NCI-H1436 treated with DMSO at 0.1 percent for 48 hours (cell line): ENCODE results near the gene PCDH9.
"Not testable (repeated sequence)": the region's sequence is repeated elsewhere in the genome, so short reads cannot be mapped to it uniquely, and the experiment has no call there.

Source experiments
- DNase-seq: peaks from one replicate; lab custom pipeline; 2025; lab: John Stamatoyannopoulos, UW

Gene PCDH9

DNA sequence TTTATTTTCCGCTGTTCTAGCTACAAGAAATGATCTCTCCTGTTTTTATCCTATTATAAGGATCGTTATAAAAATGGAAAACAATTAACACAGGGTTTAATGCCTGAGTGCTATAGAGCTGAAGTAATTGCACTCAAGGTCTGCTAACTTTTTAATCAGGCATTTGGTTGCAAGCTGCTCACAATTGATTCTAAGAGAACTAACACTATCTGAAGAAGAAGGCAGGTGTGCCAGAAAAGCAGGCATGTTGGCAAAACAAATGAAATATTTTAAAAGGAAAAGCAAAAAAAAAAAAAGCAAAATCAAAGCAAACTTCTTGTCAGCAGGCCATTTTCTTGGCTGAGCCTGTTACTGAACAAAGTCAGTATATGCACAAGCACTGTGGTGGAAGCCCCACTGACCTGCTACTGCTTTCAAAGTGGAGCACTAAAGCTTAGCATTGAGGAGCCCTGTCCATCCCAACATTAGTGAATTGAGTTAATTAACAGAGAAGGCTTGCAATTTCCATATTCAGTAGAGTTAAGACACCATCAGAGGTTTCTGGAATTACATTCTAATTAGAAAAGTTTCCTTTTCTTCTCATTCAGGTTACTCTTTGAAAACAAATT, 574.2 kb downstream of the PCDH9 start:
- no peak for DNase-seq

DNA sequence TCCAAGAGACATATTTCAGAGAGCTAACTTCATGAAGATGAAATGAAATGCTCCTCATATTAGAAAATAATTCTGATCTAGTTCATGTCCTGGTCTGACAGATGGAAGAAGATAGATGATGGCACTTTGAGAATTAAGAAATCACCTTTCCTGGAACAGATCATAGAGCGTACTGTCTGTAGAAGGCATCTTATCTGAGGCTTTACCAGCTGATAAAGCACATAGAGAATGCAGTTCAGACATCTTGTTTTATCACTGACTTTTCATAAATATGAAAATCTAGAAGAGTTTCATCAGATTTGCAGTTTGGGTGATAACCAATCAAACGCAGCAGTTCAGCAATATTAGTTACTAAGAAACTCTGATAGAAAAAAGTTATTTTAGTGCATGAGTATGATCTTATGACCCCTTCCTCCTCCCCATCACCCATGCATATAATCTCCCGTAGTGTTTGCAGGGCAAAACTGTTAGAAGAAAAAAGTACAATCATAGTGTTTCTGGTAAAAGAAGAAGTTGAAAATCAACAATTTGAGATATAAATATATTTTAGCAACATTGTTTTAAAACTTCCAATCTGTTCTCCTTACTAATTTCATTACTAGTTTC, 585.2 kb downstream of the PCDH9 start:
- DNase-seq, result no peak

DNA sequence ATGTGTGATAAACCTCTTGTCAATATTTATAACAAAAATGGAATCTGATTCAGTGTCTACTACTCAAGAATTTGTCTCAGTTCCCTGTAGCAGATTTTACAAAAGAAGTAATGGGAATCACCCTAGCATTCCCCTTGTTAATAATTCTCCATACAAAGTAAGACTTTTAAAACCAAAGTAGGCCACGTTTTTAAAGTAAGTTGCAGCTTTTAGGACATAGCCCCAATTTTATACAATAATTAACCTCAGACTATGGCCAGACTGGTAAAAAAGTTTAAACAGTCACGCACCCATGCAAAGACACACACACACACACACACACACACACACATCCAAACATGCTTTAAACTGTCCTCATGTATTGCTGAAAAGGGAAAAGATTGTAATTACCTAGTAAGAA, 589.9 kb downstream of the PCDH9 start:
- no peak for DNase-seq

DNA sequence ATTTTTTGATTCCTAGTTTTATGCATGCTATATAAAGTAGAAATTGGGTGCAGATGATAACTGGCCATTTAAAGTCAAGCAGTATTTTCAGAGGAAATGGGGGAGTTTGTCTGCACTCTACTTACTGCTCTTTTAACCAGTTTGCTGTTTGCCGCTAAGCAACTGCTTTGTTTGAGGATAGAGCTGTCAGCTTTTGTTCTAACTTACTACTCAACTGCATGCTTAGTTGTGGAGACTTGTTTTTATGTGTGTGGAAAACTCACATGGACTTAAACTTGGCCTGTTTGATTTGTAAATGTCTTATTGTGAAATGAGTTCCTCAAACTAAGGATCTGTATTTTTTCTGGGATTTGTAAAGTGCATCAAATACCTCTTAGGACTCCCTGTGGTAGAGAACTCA, 591.1 kb downstream of the PCDH9 start:
- DNase-seq, result no peak

DNA sequence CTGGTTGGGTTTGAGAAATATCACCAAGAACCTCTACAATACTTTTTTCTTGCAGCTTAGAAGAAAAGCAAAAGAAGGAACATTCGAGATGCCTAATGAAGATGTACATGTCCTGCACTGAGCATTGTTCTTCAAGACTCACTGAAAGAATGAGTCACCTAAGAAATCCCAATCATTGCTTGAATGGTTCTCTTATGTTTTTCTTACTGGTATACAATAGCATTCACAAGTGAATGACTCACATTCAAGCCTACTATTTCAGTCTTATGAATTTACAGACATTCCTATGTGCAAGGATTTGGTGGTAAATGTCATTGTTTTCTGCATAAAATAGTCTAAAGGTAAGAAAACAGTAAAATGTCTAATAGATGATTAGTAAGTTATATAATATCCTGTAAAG, 594.6 kb downstream of the PCDH9 start:
- DNase-seq, result no peak

DNA sequence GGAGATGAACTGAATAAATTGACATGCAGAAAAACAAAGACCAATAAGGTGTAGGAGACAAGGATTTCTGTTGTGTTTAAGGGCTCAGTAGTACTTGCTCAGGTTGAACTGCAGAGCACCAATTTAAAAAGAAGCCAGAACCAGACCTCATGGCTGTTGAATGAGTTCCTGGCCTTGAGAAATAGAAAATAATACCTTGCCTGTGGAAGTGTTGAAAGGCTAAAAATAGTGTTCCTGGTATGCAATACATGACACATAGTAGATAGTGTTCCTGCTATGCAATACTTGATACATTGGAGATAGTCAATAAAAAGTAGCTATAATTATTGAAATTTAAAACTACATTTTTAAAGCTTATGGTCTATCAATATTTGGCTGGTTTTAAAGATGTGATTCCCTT, 595.8 kb downstream of the PCDH9 start:
- no peak for DNase-seq

DNA sequence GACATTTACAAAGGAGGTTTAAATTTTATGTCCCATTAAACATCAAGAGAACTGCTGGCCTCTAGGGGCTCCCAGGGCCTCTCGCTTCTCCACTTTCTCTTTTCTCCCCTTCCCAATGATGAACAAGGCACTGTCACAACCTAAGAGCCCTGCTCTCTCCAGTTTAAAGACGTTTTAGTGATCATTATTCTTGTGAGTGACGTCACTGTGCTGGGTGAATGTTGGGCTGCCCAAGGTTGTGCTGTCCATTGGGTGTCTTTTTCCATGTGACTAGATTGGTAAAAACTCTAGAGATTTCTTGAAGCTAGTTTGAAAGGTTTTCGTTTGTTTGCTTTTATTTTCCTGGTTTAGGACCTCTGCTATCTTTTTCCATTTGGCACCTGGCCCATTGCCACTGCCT, 602.6 kb downstream of the PCDH9 start:
- no peak for DNase-seq

DNA sequence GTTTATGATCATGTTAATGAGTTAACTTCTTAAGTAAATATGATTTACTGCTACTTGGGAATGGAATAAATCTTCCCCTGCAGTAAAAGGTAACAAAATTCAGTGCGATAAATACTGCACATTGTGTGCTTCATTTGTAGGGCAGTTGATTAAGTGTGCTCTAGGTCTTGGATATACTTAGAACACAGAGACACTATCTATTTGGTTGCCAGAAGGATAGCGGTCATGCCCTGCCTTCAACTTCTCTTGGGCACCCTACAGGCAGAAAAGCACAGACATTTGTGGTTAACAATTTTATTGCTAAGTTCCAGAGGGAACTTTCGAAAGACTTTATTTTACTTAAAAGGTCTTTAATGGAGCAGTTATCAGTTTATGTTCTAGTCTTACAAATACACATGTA, 605.8 kb downstream of the PCDH9 start:
- DNase-seq, result no peak

DNA sequence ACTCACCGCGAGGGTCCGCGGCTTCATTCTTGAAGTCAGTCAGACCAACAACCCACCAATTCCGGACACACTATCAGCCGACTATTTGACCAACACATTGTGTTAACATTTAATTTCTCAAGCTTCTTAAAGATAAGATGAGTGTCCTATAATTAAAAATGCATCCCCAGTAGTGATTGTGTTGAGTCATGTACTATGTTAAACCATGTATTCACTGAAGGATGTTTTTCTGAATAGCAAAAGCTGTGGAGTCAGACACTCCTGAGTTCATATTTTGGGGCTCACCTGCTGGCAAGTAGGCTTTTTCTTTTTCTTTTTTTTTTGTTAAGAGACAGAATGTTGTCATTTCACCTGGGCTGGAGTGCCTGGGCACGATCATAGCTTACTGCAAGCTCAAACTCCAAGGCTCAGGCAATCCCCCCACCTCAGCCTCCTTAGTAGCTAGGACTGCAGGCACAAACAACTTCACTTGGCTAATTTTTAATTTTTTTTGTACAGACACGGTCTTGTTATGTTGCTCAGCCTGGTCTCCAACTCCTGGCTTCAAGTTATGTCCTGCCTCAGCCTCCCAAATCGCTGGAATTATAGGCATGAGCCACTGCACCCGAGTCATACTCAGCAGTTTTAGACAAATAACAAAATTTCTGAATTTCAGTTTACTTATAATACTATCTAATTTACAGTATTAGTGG, 606.9 kb downstream of the PCDH9 start:
- no peak for DNase-seq

DNA sequence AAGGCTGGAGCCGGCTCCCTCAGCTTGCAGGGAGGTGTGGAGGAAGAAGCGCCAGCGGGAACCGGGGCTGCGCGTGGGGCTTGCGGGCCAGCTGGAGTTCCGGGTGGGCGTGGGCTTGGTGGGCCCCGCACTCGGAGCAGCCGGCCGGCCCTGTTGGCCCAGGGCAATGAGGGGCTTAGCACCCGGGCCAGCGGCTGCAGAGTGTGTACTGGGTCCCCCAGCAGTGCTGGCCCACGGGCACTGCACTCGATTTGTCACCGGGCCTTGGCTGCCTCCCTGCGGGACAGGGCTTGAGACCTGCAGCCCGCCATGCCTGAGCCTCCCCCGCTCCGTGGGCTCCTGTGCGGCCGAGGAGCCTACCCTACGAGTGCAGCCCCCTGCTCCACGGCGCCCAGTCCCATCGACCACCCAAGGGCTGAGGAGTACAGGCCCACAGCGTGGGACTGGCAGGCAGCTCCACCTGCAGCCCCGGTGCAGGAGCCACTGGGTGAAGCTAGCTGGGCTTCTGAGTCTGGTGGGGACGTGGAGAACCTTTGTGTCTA, 608.2 kb downstream of the PCDH9 start:
- DNase-seq, result not testable (repeated sequence)

DNA sequence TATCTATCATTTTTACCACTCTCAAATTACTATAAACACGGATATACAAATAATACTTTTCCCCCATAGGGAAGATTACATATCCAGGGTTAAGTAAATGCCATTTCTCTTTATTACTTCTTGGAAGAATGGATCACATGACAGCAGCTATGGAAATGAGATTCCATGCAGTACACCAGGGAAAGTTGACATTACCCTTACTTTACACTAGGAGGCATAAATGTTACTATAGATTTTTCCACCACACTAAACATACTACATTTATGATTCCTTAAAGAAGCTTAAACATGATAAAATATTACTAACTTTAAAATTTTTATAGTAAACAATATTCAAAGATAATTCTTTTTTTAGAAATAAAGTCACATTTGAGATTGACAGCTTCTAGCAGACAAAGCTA, 611.4 kb downstream of the PCDH9 start:
- DNase-seq, result no peak

DNA sequence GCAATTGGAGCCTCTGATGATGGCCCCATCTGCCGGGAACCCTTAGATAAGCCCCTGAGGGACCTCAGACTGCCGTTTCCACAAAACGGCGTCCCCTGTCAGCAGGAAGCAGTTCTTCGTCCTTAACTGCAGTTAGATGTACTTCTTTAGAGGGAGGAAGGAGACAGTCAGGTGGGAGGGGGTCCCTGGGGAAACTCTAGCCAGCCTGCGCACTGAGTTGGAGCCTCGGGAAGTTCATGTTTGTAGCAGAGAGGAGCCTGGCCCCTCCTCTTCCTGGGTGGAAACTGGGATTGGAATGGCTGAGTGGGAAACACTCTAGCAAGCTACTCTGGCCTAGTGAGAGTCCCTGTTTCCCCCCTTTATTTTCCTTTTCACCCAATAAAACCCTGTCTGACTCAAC, 612.4 kb downstream of the PCDH9 start:
- no peak for DNase-seq

DNA sequence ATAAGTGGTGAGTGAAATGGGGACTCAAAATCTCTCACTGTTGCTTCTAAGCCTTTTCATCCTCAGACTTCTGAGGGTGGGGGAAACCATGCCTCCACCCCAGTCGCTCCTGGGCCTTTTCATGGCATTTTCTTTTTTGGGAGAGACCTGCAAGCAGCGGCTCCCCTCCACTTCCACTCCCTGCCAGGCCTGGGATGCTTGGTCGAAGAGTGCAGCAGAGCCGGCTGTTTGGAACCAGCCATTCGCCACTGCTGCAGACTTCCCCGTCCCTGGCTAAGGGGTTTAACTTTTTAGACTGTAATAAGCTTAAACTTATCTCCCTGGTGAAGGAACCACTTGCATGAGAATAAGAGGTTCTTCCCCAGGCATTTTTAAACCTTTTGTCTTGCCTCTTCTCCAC, 617.2 kb downstream of the PCDH9 start:
- no peak for DNase-seq

DNA sequence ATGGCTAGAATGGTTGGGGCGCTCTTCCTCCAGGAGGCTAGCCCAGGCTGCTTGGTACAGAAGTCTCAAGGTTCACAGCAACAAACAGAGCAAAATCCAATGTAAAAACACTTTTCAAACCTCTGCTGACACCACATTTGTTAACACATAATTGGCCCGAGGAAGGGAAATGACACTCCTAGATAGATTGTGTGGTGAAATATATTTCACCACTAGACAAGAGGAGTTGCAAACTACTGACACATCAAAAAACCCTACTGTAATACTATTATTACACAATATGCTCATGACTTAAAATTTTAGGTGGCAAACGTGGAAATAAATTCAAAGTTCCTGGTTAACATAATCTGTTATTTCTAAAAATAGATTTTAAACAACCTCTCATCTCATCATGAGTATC, 643.6 kb downstream of the PCDH9 start:
- no peak for DNase-seq

DNA sequence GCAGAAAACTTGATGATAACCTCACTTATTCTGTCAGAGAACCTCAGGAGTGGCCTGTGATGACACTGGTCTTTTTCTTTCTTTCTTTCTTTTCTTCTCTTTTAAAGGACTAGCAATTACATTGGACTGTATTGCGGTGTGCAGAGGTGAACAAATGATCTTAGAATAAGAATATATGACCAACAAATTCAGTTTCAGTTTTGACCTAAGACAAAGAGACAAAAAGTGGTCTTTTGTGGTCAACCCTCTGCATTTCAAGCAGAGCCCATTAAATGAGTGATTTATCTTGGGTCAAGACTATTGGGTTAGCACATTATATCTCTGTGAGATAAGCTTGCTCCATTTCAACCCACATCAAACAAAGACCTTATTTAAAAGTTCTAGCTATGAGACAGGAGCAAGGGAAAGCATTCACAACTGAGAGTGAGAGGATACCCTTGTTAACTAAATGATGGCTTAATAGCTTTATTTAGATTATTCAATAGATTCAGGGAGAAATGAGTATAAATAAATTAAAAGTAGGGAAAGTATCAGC, 644.4 kb downstream of the PCDH9 start:
- no peak for DNase-seq

DNA sequence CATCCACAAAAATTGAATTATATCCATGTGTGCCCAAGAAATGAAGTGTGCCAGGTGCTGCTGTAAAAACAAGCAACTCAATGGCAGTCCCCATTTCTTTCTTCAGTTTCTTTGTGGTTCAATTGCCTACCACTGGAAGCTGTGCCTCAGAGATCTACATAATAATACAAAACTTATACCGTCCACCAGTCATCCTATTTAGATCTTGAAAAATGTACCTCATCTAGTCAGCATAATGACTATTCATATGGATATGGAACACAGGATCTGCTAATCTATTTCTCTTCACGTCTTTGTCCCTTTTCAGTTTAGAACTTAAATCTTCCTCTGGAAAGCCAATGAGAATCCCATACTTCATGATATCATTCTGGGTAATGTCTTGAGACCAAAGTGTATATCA, 648.5 kb downstream of the PCDH9 start:
- no peak for DNase-seq

DNA sequence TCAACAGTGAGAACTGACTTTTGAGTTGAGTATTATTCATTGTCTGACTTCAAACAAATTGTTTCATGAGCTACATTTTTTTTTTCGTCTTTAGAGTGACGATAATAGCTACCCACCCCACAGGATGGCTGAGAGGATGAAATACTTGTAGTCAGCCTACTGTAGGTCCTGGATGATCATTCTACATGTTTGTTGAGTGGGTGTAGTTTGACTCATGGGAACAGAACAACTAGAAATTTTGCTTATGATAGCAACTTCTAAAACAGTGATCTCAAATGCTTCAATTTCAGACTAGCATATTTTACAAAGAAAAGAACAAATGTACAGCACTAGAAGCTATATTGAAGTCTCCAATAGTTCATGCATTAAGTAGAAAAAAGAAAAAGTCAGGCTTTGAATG, 651.8 kb downstream of the PCDH9 start:
- DNase-seq, result no peak

DNA sequence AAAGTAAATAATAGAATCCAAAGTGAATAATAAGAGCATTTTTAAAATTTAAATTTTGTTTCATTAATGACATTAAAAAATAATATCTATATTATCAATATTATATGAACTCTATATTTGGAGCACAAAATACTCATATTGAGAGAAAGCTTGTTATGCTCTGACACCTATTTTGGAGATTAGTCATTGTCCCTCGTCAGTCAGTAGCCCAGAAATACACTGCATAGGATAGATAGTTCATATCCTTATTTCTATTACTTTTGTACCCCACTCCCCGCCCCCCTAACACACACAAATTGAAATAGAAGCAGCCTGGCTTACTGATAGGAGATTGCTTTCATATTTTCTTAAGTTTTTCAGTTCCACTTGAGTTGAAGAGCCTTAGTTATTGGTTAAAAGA, 652.8 kb downstream of the PCDH9 start:
- DNase-seq, result no peak

DNA sequence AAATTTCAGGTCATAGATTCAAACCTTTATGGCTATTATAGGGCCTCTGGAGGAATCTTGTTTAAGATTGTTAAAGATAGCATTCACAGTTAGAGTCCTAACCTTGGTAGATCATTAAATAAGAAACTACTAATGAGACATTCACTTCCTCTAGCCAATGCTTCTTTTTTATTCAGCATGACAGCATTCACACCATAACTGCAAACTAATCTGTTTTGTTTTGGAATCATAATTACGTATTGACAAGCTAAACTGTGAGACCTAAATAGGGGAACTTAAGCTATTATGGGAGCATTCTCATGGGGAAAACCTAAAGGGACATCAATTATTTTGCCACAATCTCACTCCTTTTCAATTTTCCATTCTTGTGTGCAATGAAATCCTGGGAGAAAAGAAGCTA, 653.8 kb downstream of the PCDH9 start:
- no peak for DNase-seq

DNA sequence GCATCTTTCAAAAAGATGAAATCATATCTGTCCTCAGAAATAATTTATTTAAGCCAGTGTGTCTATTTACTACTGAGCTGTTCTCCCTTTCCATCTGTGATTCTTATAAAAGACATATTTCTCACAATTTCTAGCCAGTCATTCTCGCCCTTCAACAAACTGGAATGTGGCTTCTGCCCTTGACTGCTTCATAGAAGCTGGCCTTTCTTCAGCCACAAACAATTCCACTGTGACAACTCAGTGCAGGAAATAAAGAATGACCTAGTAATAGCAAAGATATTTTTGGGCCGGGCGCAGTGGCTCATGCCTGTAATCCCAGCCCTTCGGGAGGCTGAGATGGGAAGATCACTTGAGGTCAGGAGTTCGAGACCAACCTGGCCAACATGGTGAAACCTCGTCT, 655.5 kb downstream of the PCDH9 start:
- DNase-seq, result no peak

DNA sequence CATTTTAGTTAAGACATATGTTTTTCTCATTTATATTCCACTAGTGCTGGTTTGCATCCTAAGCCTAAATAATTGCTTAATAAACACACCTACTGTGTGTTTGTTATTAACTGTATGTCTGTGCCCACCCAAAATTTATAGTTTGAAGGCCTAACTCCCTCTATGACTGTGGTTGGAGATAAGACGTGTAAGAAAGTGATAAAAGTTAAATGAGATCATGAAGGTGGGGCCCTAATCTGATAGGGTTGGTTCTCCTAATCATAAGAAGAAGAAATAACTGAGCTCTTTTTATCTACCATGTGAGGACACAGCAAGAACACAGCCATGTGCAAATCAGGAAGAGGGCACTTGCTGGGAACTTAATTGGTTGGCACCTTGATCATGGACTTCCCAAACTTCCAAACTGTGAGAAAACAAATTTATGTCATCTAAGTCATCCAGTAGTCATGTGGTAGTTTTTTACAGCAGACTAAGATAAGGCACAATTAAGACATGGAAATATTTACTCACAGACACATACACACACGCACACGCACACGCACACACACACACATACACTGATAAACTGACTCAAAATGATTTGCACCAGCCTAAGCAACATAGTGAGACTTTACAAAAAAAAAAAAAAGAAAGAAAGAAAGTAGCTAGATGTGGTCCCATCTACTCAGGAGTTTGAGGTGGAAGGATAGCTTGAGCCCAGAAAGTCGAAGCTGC, 662.1 kb downstream of the PCDH9 start:
- DNase-seq, result no peak

DNA sequence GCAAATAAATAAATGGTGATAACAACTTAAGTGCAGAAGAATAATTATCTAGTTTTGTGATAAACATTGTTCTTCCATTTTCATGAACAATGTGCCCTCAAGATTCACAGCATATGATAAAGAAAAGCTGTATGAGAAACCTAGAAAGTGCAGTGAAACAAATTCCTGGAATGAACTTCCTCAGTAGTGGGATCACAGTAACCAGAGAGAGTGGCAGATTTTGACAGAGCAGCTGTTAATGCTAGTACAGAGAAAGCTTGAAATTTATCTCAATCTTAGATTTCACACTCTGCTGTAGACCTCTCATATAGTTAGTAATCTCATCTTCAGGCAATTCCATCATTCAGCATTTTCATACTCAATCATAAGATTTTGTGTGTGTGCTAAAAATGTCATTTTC, 664.9 kb downstream of the PCDH9 start:
- no peak for DNase-seq

DNA sequence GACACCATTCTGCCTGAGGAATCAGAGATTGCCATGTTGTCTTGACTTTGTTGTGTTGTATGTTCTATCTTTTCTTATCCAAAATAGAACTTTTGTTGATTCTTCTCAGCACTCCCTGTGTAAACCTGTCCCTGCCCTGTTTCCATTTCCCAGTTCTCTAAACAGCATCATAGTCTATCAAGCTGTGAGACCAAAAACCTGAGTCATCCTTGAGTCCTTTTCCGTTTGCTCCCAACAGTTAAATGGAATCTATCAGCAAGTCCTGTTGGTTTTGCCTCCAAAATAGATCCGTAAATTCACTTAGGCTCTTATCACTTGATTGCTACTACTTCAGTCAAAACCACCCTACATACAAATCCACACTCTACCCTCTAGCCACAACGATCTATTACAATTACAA, 667.1 kb downstream of the PCDH9 start:
- no peak for DNase-seq
